T-cell (primary cell): ENCODE data around the gene CLSTN2. TPM values are rescaled to one million over a fixed set of nuclear protein-coding genes. Genes with fewer than 3 reads are reported as not detected.

Experiments used
- ATAC-seq, 4 experiments: fragments of 200-7000 bp in 3 of 4; fragments of 150-1000 bp in 1 of 4; cut with Tn5 transposase; replicated peaks in 1 of 4; 1 replicate in 3 of 4; 2 replicates in 1 of 4; pipeline ENCODE4 v1.10.0; 2021; ENCODE audit warnings: moderate library complexity in 3 of 4, mild to moderate bottlenecking in 2 of 4, moderate number of reproducible peaks in 1 of 4
- CTCF ChIA-PET, 2 donors: fragments of 300-600 bp; sonication (Branson Sonifier 250); formaldehyde crosslinking; loops; one replicate each; lab custom pipeline; 2022; ENCODE audit warnings: antibody characterized with exemption in 2 of 2; lab: Charles Lee
- POLR2A ChIA-PET, 2 donors: fragments of 300-600 bp; sonication (Branson Sonifier 250); formaldehyde crosslinking; loops; one replicate each; lab custom pipeline; 2022; ENCODE audit warnings: antibody characterized with exemption in 2 of 2; lab: Charles Lee
- DNase-seq, 35 experiments: peaks; one replicate each; pipeline versions ENCODE4 v3.0.0 to v3.0.0-alpha.2; 2013 to 2023
- H3K27ac ChIP-seq: one replicate; pipeline ENCODE4 v1.5.1; 2013; ENCODE audit warnings: low read length
- H3K27me3 ChIP-seq, 2 experiments: replicated peaks in 1 of 2; 1 replicate in 1 of 2; 2 replicates in 1 of 2; pipeline versions ENCODE4 v1.6.1 to v1.7.0; 2013; ENCODE audit warnings: low read length in 1 of 2, mixed read lengths in 1 of 2; ENCODE audit not compliant: control insufficient read depth in 2 of 2, insufficient read depth in 2 of 2; ENCODE audit errors: extremely low read depth in 1 of 2
- H3K36me3 ChIP-seq, 2 donors: 1 replicate in 1 of 2; 2 replicates in 1 of 2; pipeline versions ENCODE4 v1.6.1 to v1.7.0; 2013; ENCODE audit warnings: low read length in 1 of 2; ENCODE audit not compliant: control insufficient read depth in 2 of 2, insufficient read depth in 1 of 2; ENCODE audit errors: extremely low read depth in 1 of 2
- H3K4me1 ChIP-seq, 2 experiments: 1 replicate in 1 of 2; 2 replicates in 1 of 2; pipeline versions ENCODE4 v1.6.1 to v1.7.0; 2013; ENCODE audit warnings: low read length in 2 of 2, mixed read lengths in 1 of 2; ENCODE audit not compliant: insufficient read depth in 2 of 2, control insufficient read depth in 1 of 2; ENCODE audit errors: extremely low read depth in 1 of 2
- H3K4me3 ChIP-seq, 2 donors: 1 replicate in 1 of 2; 2 replicates in 1 of 2; pipeline versions ENCODE4 v1.5.1 to v1.7.0; 2013; ENCODE audit warnings: mild to moderate bottlenecking in 2 of 2, low read length in 1 of 2, moderate library complexity in 1 of 2; ENCODE audit not compliant: control insufficient read depth in 1 of 2; ENCODE audit errors: extremely low read depth in 1 of 2
- H3K9me3 ChIP-seq: 2 replicates; pipeline ENCODE4 v1.7.0; 2013
- H3K27ac Mint-ChIP-seq, 2 donors: one replicate each; pipeline ENCODE4 v1.8.0; 2020 to 2021; ENCODE audit warnings: mild to moderate bottlenecking in 2 of 2, mixed read lengths in 2 of 2
- H3K27me3 Mint-ChIP-seq, 2 donors: one replicate each; pipeline ENCODE4 v1.8.0; 2021 to 2022; ENCODE audit warnings: mixed read lengths in 2 of 2
- H3K36me3 Mint-ChIP-seq: one replicate; pipeline ENCODE4 v1.8.0; 2021; ENCODE audit warnings: mixed read lengths
- H3K4me1 Mint-ChIP-seq, 3 donors: one replicate each; pipeline ENCODE4 v1.8.0; 2020 to 2022; ENCODE audit warnings: mixed read lengths in 3 of 3, mild to moderate bottlenecking in 1 of 3
- H3K4me3 Mint-ChIP-seq, 3 donors: one replicate each; pipeline ENCODE4 v1.8.0; 2020 to 2022; ENCODE audit warnings: mild to moderate bottlenecking in 3 of 3, mixed read lengths in 3 of 3, moderate library complexity in 3 of 3
- H3K9me3 Mint-ChIP-seq, 3 donors: one replicate each; pipeline ENCODE4 v1.8.0; 2020 to 2022; ENCODE audit warnings: mixed read lengths in 3 of 3
- WGBS: methylation state at CpG from one replicate; pipeline ENCODE4 v1.1.5; 2013; ENCODE audit warnings: missing lambda C conversion rate; ENCODE audit not compliant: insufficient coverage; 5-methylcytosine and 5-hydroxymethylcytosine counted together
- total RNA-seq, 35 experiments: library from RNA in 6 of 35; stranded (reverse) in 6 of 35; fragments of 120-200 nt in 1 of 35; gene quantifications; one replicate each; pipeline versions ENCODE4 v1.2.1 to v1.2.4 and lab custom pipeline; 2013 to 2026

CLSTN2 gene
- total RNA-seq, 5 donors from 2014 or later (not counting 1 experiment from before 2014, with no cell fraction given): under 0.01 to 0.12 (median 0.03) TPM; not detected in 2

- Histone ChIP-seq H3K4me3 (no peak overlapping the region), H3K36me3 (no peaks in the 10 kb centered on the region), H3K27me3 (peaks cover 0 to 5% of the 10 kb centered on the region in 2 experiments), H3K4me1 (no peaks in the 10 kb centered on the region), H3K27ac (no peak overlapping the region), H3K9me3 (no peaks in the 10 kb centered on the region)
- POLR2A ChIA-PET: no interaction called here
- Mint-ChIP-seq H3K36me3 (no peaks in the 10 kb centered on the region), H3K4me1 (no peaks in the 10 kb centered on the region), H3K27ac (no peak overlapping the region), H3K4me3 (no peak overlapping the region), H3K27me3 (peaks cover 5 to 11% of the 10 kb centered on the region in 2 donors), H3K9me3 (peaks cover 1 to 4% (median 4%) of the 10 kb centered on the region in 3 donors)
- CTCF ChIA-PET: no interaction called here
- ATAC-seq: no peak
- no peak for DNase-seq
- 82% methylated on average over 6 of the region's 6 CpGs for whole genome bisulfite sequencing
Observed at GRCh38 chr3:140403608-140404007, 468.6 kb downstream of the CLSTN2 start.

DNA sequence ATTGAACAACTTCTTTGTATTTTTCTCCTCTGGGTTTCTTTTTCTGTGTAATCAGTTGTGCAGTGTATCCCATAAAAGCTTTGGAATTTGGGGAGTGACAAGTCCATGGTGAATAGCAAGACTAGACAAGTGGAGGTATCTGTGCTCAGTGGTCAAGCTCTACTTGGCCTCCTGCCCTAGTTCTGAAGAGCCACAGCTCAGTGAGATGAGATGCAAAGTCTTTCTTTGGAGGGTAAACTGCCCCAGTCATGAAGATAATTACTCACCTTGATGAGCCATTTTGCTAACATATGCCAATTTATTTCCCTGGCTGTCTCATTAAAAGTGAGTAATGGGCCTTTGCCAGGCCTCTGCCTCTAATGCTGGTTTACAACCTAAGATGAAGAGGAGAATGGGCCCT lies 471.7 kb downstream of the CLSTN2 start:
- Histone ChIP-seq H3K27me3 (peaks cover 0 to 2% of the 10 kb centered on the region in 2 experiments), H3K9me3 (no peaks in the 10 kb centered on the region), H3K4me1 (no peaks in the 10 kb centered on the region), H3K36me3 (no peaks in the 10 kb centered on the region), H3K27ac (no peak overlapping the region), H3K4me3 (no peak overlapping the region)
- no peak overlapping the region for H3K27ac Mint-ChIP-seq
- POLR2A ChIA-PET: no interaction called here
- H3K4me1 Mint-ChIP-seq: no peaks in the 10 kb centered on the region
- CTCF ChIA-PET: no interaction called here
- no peak overlapping the region for H3K4me3 Mint-ChIP-seq
- ATAC-seq (no peak), DNase-seq (no peak)
- H3K9me3 Mint-ChIP-seq: peaks cover 10 to 24% (median 23%) of the 10 kb centered on the region in 3 donors
- H3K36me3 Mint-ChIP-seq: no peaks in the 10 kb centered on the region
- peaks cover 5 to 11% of the 10 kb centered on the region in 2 donors for H3K27me3 Mint-ChIP-seq

DNA sequence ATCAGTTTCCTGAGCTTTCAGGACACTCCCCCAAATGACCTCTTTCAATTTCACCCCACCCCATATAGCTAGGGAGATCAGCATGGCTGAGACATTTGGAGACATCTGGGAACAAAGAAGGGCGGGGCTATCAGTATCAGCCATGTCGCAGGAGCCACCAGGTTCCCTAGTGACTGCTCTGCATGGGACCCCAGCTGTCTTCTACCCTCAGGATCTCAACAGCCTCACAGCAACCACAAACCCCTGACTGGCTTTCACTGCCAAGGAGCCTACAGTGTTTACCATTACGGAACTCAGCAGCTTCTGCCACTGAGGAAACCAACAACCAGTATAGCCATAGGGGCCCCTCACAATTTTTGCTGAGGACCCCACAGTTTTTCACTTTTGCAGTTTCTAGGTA lies 473.3 kb downstream of the CLSTN2 start:
- no peaks in the 10 kb centered on the region for H3K36me3 ChIP-seq
- no peaks in the 10 kb centered on the region for H3K27me3 ChIP-seq
- H3K4me1 Mint-ChIP-seq: no peaks in the 10 kb centered on the region
- ATAC-seq: no peak
- no peaks in the 10 kb centered on the region for H3K4me1 ChIP-seq
- peaks cover 10 to 24% (median 23%) of the 10 kb centered on the region in 3 donors for H3K9me3 Mint-ChIP-seq
- 90% methylated on average over 3 of the region's 3 CpGs for WGBS
- no peak overlapping the region for H3K4me3 ChIP-seq
- peaks cover under 1 to 11% of the 10 kb centered on the region in 2 donors for H3K27me3 Mint-ChIP-seq
- CTCF ChIA-PET: no interaction called here
- H3K4me3 Mint-ChIP-seq: no peak overlapping the region
- H3K27ac Mint-ChIP-seq: no peak overlapping the region
- H3K9me3 ChIP-seq: no peaks in the 10 kb centered on the region
- POLR2A ChIA-PET: no interaction called here
- no peak overlapping the region for H3K27ac ChIP-seq
- H3K36me3 Mint-ChIP-seq: no peaks in the 10 kb centered on the region
- no peak for DNase-seq

DNA sequence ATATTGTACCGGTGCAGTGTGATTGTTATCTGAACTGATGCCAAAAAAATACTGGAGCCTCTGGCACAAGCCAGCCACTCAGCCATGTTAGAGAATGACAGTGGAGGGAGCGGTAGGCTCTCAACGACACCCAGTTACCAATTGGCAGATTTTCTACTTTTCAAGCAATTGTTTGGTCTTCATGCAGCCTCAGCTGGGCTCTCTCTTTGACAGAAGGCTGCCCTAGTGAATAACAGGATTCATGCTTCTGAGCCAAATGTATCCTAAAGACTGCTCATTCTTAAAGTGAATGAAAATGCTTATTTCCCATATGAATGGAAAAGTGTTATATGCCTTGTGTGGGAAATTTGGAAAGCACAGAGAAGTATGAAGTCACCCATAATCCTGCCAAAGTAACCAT lies 481.7 kb downstream of the CLSTN2 start:
- ATAC-seq: no peak
- H3K4me1 Mint-ChIP-seq: no peaks in the 10 kb centered on the region
- Histone ChIP-seq H3K4me3 (no peak overlapping the region), H3K4me1 (no peaks in the 10 kb centered on the region), H3K9me3 (no peaks in the 10 kb centered on the region), H3K36me3 (no peaks in the 10 kb centered on the region), H3K27ac (no peak overlapping the region), H3K27me3 (no peaks in the 10 kb centered on the region)
- peaks cover 0 to 3% of the 10 kb centered on the region in 2 donors for H3K27me3 Mint-ChIP-seq
- 93% methylated on average over 2 of the region's 3 CpGs for WGBS
- no peak for DNase-seq
- H3K4me3 Mint-ChIP-seq: no peak overlapping the region
- no peak overlapping the region for H3K27ac Mint-ChIP-seq
- H3K36me3 Mint-ChIP-seq: no peaks in the 10 kb centered on the region
- POLR2A ChIA-PET: no interaction called here
- CTCF ChIA-PET: no interaction called here
- H3K9me3 Mint-ChIP-seq: peaks cover 0 to 7% (median 0%) of the 10 kb centered on the region in 3 donors

- Mint-ChIP-seq H3K4me1 (no peaks in the 10 kb centered on the region), H3K4me3 (no peak overlapping the region), H3K27ac (no peak overlapping the region), H3K27me3 (peaks cover 0 to 10% of the 10 kb centered on the region in 2 donors), H3K36me3 (no peaks in the 10 kb centered on the region), H3K9me3 (no peaks in the 10 kb centered on the region)
- ChIA-PET CTCF (no interaction called here), POLR2A (no interaction called here)
- H3K36me3 ChIP-seq: no peaks in the 10 kb centered on the region
- no peak overlapping the region for H3K4me3 ChIP-seq
- ATAC-seq: no peak
- no peaks in the 10 kb centered on the region for H3K4me1 ChIP-seq
- no peaks in the 10 kb centered on the region for H3K9me3 ChIP-seq
- 53% methylated on average over 8 of the region's 9 CpGs for WGBS
- H3K27ac ChIP-seq: no peak overlapping the region
- no peak for DNase-seq
- H3K27me3 ChIP-seq: peaks cover 0 to 2% of the 10 kb centered on the region in 2 experiments
Observed at GRCh38 chr3:140420621-140421357, 485.8 kb downstream of the CLSTN2 start.

GRCh38 chr3:140421884-140422283 lies 486.9 kb downstream of the CLSTN2 start:
- WGBS: no CpG with 5 or more reads among the region's 1 CpG
- no peak for ATAC-seq
- ChIA-PET POLR2A (interaction anchor here in 1 of 2 donors (0.7 kb wide), 1 partner anchor 30 kb away, joined by 3 read pairs; no protein-coding TSS in a partner anchor), CTCF (no interaction called here)
- Histone ChIP-seq H3K4me3 (no peak overlapping the region), H3K4me1 (no peaks in the 10 kb centered on the region), H3K27me3 (peaks cover 0 to 2% of the 10 kb centered on the region in 2 experiments), H3K36me3 (no peaks in the 10 kb centered on the region), H3K27ac (no peak overlapping the region), H3K9me3 (no peaks in the 10 kb centered on the region)
- Mint-ChIP-seq H3K4me3 (no peak overlapping the region), H3K36me3 (no peaks in the 10 kb centered on the region), H3K4me1 (no peaks in the 10 kb centered on the region), H3K27ac (no peak overlapping the region), H3K27me3 (peaks cover 0 to 13% of the 10 kb centered on the region in 2 donors), H3K9me3 (no peaks in the 10 kb centered on the region)
- DNase-seq: no peak
